Measurements from ENCODE around the gene SMPX. TPM values are rescaled to one million over a fixed set of nuclear protein-coding genes. Genes with fewer than 3 reads are reported as not detected.

SMPX gene
- total and polyA plus RNA-seq, 4 experiments from 2014 or later: not detected

DNA sequence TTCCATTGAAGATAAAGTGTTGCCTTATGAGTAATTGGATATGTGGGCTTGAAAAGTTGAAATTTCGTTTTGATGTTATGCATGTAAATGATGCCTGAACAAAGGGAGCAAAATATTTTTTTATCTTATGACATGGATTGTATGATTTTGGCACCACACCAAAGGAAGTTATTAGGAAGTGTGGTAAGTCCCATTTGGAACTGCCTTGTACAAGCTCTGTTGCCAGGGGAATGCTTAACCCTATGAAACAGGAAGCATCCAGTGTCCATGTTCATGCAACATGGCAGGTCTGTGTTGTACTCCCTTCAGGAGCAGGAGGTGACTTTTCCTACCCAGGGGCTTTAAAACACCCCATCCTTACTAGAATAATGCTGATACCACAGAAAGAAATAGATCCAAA is 13.2 kb downstream of the SMPX start:
- Histone ChIP-seq H3K4me1 (ENCODE audit: insufficient read depth, low read length) (no peaks in the 10 kb centered on the region), H3K27me3 (ENCODE audit: insufficient read depth, low read length) (no peaks in the 10 kb centered on the region), H3K4me3 (ENCODE audit: low read length in 2 of 2) (no peak overlapping the region), H3K27ac (ENCODE audit: low read depth, low read length) (no peak overlapping the region), H3K9me3 (ENCODE audit: control insufficient read depth in 1 of 2, low read length in 2 of 2) (no peaks in the 10 kb centered on the region), H3K36me3 (ENCODE audit: insufficient read depth, low read length) (no peaks in the 10 kb centered on the region)
- Mint-ChIP-seq H3K27ac (no peak overlapping the region), H3K27me3 (peaks cover 3 to 9% of the 10 kb centered on the region in 2 donors), H3K9me3 (no peaks in the 10 kb centered on the region), H3K4me1 (no peaks in the 10 kb centered on the region), H3K4me3 (no peak overlapping the region), H3K36me3 (no peaks in the 10 kb centered on the region)
- CTCF ChIA-PET (ENCODE audit: partially characterized antibody): interaction anchor here (1.1 to 1.6 kb wide), 4 partner anchors 389 to 1225 kb away, joined by 3 to 7 read pairs (median 4); no protein-coding TSS in a partner anchor
- POLR2A ChIA-PET (ENCODE audit: partially characterized antibody): no interaction called here
- DNase-seq: no peak
- intact Hi-C loops (cut with micrococcal nuclease): loop anchor here (1.0 kb wide), 1 partner anchor 1217 kb away; no protein-coding TSS in a partner anchor

- H3K9me3 ChIP-seq (ENCODE audit: control insufficient read depth in 1 of 2, low read length in 2 of 2): no peaks in the 10 kb centered on the region
- POLR2A ChIA-PET (ENCODE audit: partially characterized antibody): no interaction called here
- no peaks in the 10 kb centered on the region for H3K9me3 Mint-ChIP-seq
- no peaks in the 10 kb centered on the region for H3K4me1 Mint-ChIP-seq
- H3K27me3 ChIP-seq (ENCODE audit: insufficient read depth, low read length): no peaks in the 10 kb centered on the region
- no peak overlapping the region for H3K4me3 Mint-ChIP-seq
- H3K36me3 ChIP-seq (ENCODE audit: insufficient read depth, low read length): no peaks in the 10 kb centered on the region
- intact Hi-C loops (cut with micrococcal nuclease): no loop called here
- H3K27me3 Mint-ChIP-seq: peaks cover 3 to 9% of the 10 kb centered on the region in 2 donors
- H3K27ac Mint-ChIP-seq: no peak overlapping the region
- no peak for DNase-seq
- CTCF ChIA-PET (ENCODE audit: partially characterized antibody): interaction anchor here (1.6 kb wide), 1 partner anchor 1217 kb away, joined by 7 read pairs; no protein-coding TSS in a partner anchor
- H3K4me1 ChIP-seq (ENCODE audit: insufficient read depth, low read length): no peaks in the 10 kb centered on the region
- no peak overlapping the region for H3K4me3 ChIP-seq (ENCODE audit: low read length in 2 of 2)
- H3K36me3 Mint-ChIP-seq: no peaks in the 10 kb centered on the region
- no peak overlapping the region for H3K27ac ChIP-seq (ENCODE audit: low read depth, low read length)
Measured at GRCh38 chrX:21744060-21744459, 13.9 kb downstream of the SMPX start.

- no peaks in the 10 kb centered on the region for H3K36me3 ChIP-seq (ENCODE audit: insufficient read depth, low read length)
- no peaks in the 10 kb centered on the region for H3K27me3 ChIP-seq (ENCODE audit: insufficient read depth, low read length)
- H3K4me1 ChIP-seq (ENCODE audit: insufficient read depth, low read length): no peaks in the 10 kb centered on the region
- DNase-seq: no peak
- intact Hi-C loops (cut with micrococcal nuclease): no loop called here
- H3K4me1 Mint-ChIP-seq: no peaks in the 10 kb centered on the region
- no peaks in the 10 kb centered on the region for H3K9me3 Mint-ChIP-seq
- H3K27ac ChIP-seq (ENCODE audit: low read depth, low read length): no peak overlapping the region
- no peak overlapping the region for H3K4me3 Mint-ChIP-seq
- no peak overlapping the region for H3K4me3 ChIP-seq (ENCODE audit: low read length in 2 of 2)
- H3K27ac Mint-ChIP-seq: no peak overlapping the region
- H3K36me3 Mint-ChIP-seq: no peaks in the 10 kb centered on the region
- CTCF ChIA-PET (ENCODE audit: partially characterized antibody): interaction anchor here (1.0 kb wide), 1 partner anchor 8 kb away, joined by 3 read pairs; no protein-coding TSS in a partner anchor
- POLR2A ChIA-PET (ENCODE audit: partially characterized antibody): no interaction called here
- H3K9me3 ChIP-seq (ENCODE audit: control insufficient read depth in 1 of 2, low read length in 2 of 2): no peaks in the 10 kb centered on the region
- H3K27me3 Mint-ChIP-seq: peaks cover 2% of the 10 kb centered on the region in 2 donors
Measured at GRCh38 chrX:21741869-21742701, 15.8 kb downstream of the SMPX start.

GRCh38 chrX:21741364-21741763 is 16.6 kb downstream of the SMPX start:
- H3K4me1 Mint-ChIP-seq: no peaks in the 10 kb centered on the region
- H3K4me3 Mint-ChIP-seq: no peak overlapping the region
- no peaks in the 10 kb centered on the region for H3K4me1 ChIP-seq (ENCODE audit: insufficient read depth, low read length)
- intact Hi-C loops (cut with micrococcal nuclease): no loop called here
- no peaks in the 10 kb centered on the region for H3K9me3 ChIP-seq (ENCODE audit: control insufficient read depth in 1 of 2, low read length in 2 of 2)
- DNase-seq: no peak
- ChIA-PET POLR2A (ENCODE audit: partially characterized antibody) (no interaction called here), CTCF (ENCODE audit: partially characterized antibody) (interaction anchor here (1.0 kb wide), 1 partner anchor 9 kb away, joined by 3 read pairs; no protein-coding TSS in a partner anchor)
- H3K27ac ChIP-seq (ENCODE audit: low read depth, low read length): no peak overlapping the region
- no peaks in the 10 kb centered on the region for H3K36me3 Mint-ChIP-seq
- no peaks in the 10 kb centered on the region for H3K9me3 Mint-ChIP-seq
- no peak overlapping the region for H3K4me3 ChIP-seq (ENCODE audit: low read length in 2 of 2)
- H3K27ac Mint-ChIP-seq: no peak overlapping the region
- H3K36me3 ChIP-seq (ENCODE audit: insufficient read depth, low read length): no peaks in the 10 kb centered on the region
- no peaks in the 10 kb centered on the region for H3K27me3 ChIP-seq (ENCODE audit: insufficient read depth, low read length)
- H3K27me3 Mint-ChIP-seq: peaks cover 2 to 4% of the 10 kb centered on the region in 2 donors

- ChIA-PET CTCF (ENCODE audit: partially characterized antibody) (interaction anchor here (1.0 kb wide), 1 partner anchor 9 kb away, joined by 3 read pairs; no protein-coding TSS in a partner anchor), POLR2A (ENCODE audit: partially characterized antibody) (no interaction called here)
- no peak for DNase-seq
- Histone ChIP-seq H3K4me3 (ENCODE audit: low read length in 2 of 2) (no peak overlapping the region), H3K36me3 (ENCODE audit: insufficient read depth, low read length) (no peaks in the 10 kb centered on the region), H3K9me3 (ENCODE audit: control insufficient read depth in 1 of 2, low read length in 2 of 2) (no peaks in the 10 kb centered on the region), H3K4me1 (ENCODE audit: insufficient read depth, low read length) (no peaks in the 10 kb centered on the region), H3K27ac (ENCODE audit: low read depth, low read length) (no peak overlapping the region), H3K27me3 (ENCODE audit: insufficient read depth, low read length) (no peaks in the 10 kb centered on the region)
- intact Hi-C loops (cut with micrococcal nuclease): no loop called here
- H3K27ac Mint-ChIP-seq: no peak overlapping the region
- H3K27me3 Mint-ChIP-seq: peaks cover 2 to 8% of the 10 kb centered on the region in 2 donors
- no peaks in the 10 kb centered on the region for H3K9me3 Mint-ChIP-seq
- H3K36me3 Mint-ChIP-seq: no peaks in the 10 kb centered on the region
- no peaks in the 10 kb centered on the region for H3K4me1 Mint-ChIP-seq
- no peak overlapping the region for H3K4me3 Mint-ChIP-seq
Measured at GRCh38 chrX:21740329-21741274, 17.3 kb downstream of the SMPX start.

DNA sequence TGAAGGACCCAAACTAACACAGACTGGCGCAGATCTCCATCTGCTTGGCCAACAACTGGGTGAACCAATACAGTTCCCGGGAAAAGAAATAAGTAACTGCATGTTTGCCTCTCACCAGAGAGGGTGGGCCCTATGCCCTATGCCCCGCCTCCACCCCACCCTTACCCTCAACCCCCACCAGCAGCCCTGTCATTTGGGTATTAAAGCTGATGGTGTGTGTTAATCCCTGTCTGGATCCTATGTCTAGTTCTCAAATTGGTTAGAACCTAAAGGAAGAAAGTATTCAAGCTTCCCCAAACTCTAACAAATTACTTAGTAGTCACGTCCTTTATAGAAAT is 19.0 kb downstream of the SMPX start:
- Mint-ChIP-seq H3K9me3 (no peaks in the 10 kb centered on the region), H3K4me3 (no peak overlapping the region), H3K36me3 (no peaks in the 10 kb centered on the region), H3K4me1 (no peaks in the 10 kb centered on the region), H3K27me3 (peaks cover 2 to 10% of the 10 kb centered on the region in 2 donors), H3K27ac (no peak overlapping the region)
- intact Hi-C loops (cut with micrococcal nuclease): no loop called here
- H3K36me3 ChIP-seq (ENCODE audit: insufficient read depth, low read length): no peaks in the 10 kb centered on the region
- H3K4me3 ChIP-seq (ENCODE audit: low read length in 2 of 2): no peak overlapping the region
- CTCF ChIA-PET (ENCODE audit: partially characterized antibody): no interaction called here
- POLR2A ChIA-PET (ENCODE audit: partially characterized antibody): no interaction called here
- H3K4me1 ChIP-seq (ENCODE audit: insufficient read depth, low read length): no peaks in the 10 kb centered on the region
- no peak for DNase-seq
- no peaks in the 10 kb centered on the region for H3K27me3 ChIP-seq (ENCODE audit: insufficient read depth, low read length)
- H3K27ac ChIP-seq (ENCODE audit: low read depth, low read length): no peak overlapping the region
- H3K9me3 ChIP-seq (ENCODE audit: control insufficient read depth in 1 of 2, low read length in 2 of 2): no peaks in the 10 kb centered on the region
